ENCODE results near the gene OR5B3.
"Not testable (repeated sequence)": the region's sequence is repeated elsewhere in the genome, so short reads cannot be mapped to it uniquely, and the experiment has no call there.

OR5B3 gene

DNA sequence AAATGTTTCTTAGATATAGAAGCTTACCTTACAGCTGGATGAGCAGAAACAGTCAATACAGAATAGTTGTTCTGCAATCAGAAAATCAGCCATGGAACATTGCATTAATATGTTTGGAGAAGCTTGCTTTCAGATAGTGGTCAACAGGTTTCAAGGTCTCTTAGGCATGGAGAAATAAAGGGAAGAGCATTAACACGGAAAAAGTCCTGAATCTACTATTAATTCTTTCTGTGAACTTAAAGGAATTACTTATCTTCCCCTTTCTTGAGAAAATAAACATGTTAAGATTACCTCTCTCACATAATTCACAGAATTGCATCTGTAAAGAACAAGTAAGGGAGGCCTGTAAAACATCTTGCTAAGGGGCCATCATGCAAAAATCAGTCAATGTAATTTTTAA, at the start of gene OR5B3:
Gene OR5B3, minus strand, starts transcription at position 101 of the 400 bp plus-strand sequence. CDS start 3,465 bp downstream, outside the sequence.
- no peak for DNase-seq
- intact Hi-C loops (cut with DNase I), result no loop called here

DNA sequence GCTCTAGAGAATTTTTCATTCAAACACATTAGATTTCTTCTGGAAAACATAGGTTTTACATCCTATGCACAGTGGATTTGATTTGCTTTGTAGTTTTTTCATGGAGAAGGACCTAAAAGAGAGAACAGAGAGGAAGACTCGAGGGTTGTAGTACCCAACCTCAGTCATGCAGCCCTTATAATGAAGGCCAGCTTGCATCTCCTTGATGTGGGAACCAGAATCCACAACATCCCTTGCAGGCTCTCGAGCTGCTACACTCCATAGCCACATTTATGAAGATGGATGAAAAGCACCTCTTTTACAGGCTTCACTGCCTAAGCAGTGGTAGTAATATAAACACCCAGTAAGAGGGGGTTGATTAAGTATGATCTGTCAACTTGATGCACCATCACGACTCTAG, 44.9 kb upstream of the OR5B3 start:
- intact Hi-C loops (cut with DNase I), result no loop called here
- DNase-seq, result no peak

DNA sequence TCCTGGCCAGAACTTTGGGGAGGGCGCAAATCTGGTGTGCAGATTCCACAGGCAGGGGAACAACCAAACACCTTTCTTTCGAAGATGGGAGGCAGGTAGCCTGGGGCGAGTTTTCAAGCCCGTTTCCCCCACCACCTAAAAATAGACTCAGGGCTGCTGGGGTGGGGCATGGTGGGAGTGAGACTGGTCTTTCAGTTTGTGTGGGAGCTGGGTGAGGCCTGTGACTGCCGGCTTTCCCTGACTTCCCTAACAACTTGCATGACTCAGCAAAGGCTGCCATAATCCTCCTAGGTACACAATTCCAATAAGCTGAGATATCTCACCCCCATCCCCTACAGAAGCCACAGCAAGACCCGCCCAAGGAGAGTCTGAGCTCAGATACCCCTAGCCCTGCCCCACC, 39.6 kb upstream of the OR5B3 start:
- intact Hi-C loops (cut with DNase I), result no loop called here
- no peak for DNase-seq

DNA sequence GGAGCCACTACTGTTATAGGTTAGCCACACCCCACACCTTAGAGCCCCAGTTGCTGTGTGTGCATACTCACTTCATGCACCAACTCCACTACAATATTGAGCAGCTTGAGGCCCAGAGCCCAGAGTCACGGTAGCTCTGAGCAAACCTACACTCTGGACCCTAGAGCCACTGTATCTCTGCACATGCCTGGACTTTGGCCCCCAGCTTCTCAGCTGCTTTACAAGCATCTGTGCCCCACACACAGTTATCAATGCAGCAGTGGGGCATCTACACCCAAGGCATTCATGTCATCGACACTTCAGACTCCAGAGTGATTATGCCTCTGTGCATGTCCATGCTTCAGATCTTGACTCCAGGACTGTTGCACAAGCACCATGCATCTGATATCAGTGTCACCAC, 37.6 kb upstream of the OR5B3 start:
- DNase-seq, result no peak
- intact Hi-C loops (cut with DNase I), result no loop called here

DNA sequence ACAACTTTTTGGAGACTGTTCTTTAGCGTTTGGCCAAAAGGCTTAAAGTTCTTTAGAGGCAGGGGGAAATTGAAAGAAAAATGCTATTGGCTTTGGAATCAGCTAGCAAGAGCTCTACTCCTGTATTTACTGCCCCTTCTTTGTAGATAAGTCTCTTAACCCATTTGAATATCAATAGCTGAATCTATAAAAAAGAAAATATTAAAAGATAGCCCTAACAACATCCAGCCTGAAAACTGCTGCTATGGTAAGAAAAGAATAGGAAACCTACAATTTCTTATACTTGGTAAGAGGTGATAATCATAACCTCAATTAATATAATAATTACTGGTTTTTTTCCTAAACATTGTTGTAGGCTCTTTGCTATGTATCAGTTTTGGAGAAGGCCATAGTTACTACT, 35.5 kb upstream of the OR5B3 start, which contains the start of gene OR5B12:
Gene OR5B12, minus strand, starts transcription at position 101 of the 400 bp plus-strand sequence. CDS start 2,085 bp downstream, outside the sequence.
- intact Hi-C loops (cut with DNase I), result no loop called here
- DNase-seq, result no peak

DNA sequence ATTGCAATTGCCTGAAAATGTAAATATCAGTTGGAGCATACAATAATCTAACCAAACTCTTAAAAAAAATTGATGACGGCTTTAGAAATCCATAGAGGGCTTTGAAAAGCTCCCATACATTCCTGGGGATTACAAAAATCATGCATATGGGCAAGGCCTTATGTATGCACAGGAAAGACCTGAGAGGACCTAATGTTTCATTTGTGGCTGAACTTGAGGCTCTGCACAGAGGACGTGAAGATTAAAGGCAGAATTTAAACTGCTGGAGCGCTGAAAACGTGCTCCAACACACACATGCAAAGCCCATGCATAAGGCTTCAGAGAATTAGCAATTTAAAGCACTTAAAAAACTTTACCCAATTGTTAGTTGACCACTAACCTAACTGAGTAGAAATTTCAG, 31.8 kb upstream of the OR5B3 start:
- intact Hi-C loops (cut with DNase I), result no loop called here
- DNase-seq, result no peak

DNA sequence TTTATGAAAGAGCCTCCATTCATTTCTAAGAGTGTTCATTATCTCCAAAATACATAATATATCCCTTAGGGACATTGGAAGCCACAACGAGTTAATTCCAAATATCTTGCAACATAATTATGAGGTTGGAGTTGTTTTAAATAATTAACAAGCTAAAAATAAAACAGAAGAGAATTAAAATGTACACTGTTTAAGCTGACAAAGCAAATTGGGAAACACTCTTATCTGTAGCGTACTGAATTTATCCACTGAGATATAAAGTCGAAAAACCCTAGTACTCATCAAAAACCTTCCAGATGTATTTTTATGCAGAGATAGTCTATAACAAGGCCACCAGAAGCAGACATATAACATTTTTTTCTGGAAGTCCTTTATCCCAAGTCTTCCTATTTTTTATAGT, 27.5 kb upstream of the OR5B3 start:
- intact Hi-C loops (cut with DNase I), result no loop called here
- DNase-seq, result no peak

DNA sequence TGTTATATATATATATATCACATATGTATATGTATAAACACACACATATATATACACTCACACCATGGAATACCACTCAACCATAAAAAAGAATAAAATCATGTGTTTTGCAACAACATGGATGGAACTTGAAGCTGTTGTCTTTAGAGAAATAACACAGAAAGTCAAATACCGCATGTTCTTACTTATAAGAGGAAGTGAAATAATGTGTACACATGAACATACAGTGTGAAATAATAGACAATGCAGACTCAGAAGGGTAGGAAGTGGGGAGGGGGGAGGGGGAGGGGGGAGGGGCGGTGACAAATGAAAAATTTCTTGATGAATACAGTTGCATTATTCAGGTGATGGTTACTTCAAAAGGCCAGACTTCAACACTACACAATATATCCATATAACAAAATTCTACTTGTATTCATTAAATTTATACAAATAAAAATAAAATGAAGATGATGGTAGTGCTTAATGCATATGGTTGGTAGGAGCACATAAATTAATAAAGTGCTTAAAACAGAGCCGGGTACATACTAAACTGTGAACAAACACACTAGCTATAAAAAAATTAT, 27.0 kb upstream of the OR5B3 start:
- DNase-seq, result no peak
- intact Hi-C loops (cut with DNase I), result no loop called here

DNA sequence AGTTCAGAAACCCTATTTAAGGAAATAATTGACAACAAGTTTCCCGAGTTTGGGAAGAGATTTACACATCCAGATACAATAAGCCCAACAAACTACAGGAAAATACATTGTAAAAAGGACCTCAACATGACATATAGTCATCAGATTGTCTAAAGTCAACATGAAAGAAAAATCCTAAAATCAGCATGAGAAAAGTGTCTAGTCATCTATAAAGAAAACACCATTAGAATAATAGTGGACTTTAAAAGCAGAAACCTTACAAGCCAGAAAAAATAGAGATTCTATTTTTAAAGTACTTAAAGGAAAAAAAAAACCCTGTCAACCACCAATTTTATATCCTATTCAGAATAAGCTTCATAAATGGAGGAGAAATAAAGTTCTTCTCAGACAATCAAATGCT, 22.6 kb upstream of the OR5B3 start:
- intact Hi-C loops (cut with DNase I), result no loop called here
- DNase-seq, result no peak

DNA sequence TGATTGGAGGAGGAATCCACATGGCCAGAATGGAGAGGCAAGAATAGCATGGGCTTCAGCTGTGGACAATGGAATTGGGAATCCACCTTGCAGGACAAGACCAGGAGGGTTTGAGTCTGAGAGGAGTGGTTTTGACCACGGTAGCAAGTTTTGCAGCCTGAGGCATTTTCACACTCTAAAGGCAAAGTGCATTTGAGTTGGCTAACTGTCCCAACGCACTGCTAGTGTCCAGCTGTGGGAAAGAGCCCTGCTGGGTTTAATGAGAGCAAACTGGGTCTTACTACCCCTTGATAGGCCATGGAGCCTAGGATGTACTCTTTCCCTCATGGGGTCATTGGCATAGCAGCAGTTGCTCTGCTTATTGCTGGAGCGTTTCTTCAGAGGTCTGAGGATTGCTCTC, 21.3 kb upstream of the OR5B3 start, which contains the start of gene OR5B2:
Gene OR5B2, minus strand, starts transcription at position 101 of the 400 bp plus-strand sequence. CDS start 4,860 bp downstream, outside the sequence.
- intact Hi-C loops (cut with DNase I), result no loop called here
- no peak for DNase-seq

DNA sequence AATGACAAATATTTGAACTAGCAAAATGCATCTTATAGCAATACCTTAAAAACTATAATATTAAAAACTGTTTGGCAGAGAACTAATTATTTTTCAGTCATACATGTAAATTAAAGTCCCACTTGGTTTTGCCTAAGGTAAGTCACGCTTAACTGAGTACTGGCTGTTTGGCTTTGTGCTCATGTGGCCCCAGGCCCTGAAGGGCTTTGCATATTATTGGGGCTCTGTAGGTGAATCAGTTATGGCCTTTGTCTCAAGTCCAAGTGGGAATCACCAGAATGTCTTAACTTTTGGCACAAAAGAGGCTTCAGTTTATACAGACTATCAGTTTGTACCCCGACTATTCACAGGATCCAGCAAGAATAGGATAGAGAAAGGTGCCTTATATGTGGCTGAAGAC, 7.1 kb downstream of the OR5B3 start:
- intact Hi-C loops (cut with DNase I); DNase-seq: not testable (repeated sequence)

DNA sequence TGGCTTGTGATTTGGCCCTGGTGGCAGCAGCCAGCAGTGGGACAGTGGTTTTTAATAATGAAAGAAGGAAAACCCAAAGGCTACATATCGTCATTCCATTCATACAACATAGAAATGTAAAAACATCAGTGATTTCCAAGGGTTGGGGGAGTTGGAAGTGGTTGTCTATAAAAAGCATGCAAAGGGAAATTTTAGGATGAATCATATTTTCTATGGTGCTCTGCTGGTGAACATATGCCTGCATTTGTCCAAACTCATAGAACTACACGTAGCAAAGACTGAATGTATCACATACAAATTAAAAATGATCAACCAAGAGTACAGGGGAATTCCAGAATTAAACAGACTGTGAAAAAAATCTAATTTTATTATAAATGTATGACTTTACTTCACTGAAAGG, 11.1 kb downstream of the OR5B3 start:
- intact Hi-C loops (cut with DNase I), result no loop called here
- DNase-seq, result no peak

DNA sequence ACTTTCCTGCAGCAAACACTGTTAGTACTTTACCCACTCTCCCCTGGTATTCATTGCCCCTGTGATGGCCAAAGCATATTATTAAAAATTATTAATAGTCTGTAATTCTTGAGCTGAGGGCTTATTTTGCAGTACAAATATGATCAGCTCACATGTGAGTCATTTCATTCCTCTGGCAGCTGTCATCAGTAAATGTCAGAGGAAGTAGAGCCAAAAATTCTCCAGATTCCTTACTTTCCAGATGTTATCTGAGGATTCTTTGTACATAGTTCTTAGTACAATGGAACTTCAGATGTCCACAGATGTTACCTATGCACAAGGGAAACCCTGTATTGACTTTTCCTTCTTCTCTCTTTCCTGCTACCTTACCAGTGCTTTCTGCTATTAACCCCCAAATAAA, 12.5 kb downstream of the OR5B3 start:
- DNase-seq, result no peak
- intact Hi-C loops (cut with DNase I), result no loop called here

DNA sequence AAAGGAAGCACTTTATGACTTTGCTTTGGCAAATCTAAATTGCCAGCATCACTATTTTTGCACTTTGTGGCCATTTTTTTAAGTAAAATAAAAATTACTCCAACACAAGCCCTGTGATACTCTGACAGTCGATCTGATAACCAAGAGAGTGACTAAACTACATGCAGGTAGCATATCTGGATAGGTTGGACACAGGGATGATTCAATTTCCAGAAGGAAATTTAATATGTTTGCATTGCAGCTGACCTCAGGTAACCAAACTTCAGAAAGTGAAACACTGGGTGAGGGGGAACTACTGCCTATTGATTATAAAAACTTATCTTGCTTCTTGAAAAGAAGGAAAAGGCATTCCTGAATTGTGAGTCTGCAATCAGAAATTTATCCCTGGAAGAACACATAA, 13.9 kb downstream of the OR5B3 start:
- DNase-seq, result no peak
- intact Hi-C loops (cut with DNase I), result no loop called here

DNA sequence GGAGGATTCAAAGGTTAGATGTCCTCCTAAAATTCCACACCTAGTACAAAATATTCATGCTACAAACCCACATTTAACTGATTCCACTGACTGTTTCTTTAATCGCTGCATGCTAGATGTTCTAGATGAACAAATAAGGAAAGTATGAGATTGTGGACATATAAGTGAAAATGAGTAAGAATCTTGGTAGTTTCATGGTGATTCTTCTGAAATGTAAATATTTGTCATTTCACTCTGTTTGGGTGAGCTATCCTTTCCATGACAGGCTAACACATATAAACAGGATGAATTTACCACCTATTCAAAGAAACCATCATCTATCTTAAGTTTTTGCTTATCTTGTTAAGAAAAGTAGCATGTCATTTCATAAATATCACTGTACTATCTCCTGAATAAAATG, 14.8 kb downstream of the OR5B3 start:
- no peak for DNase-seq
- intact Hi-C loops (cut with DNase I), result no loop called here

DNA sequence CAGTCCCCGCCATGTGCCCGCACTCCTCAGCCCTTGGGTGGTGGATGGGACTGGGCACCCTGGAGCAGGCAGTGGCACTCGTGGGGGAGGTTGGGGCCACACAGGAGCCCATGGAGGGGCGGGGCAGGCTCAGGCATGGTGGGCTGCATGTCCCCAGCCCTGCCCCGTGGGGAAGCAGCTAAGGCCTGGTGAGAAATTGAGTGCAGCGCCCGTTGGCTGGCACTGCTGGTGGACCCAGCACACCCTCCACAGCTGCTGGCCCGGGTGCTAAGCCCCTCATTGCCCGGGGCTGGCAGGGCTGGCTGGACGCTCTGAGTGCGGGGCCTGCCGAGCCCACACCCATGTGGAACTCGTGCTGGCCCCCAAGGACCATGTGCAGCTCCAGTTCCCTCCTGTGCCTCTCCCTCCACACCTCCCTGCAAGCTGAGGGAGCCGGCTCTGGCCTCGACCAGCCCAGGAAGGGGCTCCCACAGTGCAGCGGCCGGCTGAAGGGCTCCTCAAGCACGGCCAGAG, 16.1 kb downstream of the OR5B3 start:
- intact Hi-C loops (cut with DNase I), result no loop called here
- DNase-seq, result no peak

DNA sequence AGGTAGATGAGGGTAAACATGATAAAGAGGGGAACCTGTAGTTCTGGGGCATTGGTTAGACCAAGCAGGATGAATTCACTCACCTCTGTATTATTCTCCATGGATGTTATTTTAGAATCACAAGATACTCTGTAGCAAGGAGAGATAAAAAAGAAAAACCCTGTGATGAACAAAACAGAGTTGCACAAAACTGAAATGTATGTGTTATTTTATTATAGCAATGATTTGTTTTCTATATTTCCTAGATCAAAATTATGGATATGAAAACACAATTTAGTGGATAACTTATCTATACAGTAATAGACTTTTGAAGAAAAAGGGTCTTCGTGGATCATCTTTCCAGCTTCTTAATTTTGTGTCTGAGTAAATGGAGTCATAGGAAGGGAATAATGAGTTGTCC, 47.7 kb downstream of the OR5B3 start, which contains the start of gene OR5B17:
Gene OR5B17, minus strand, starts transcription at position 101 of the 400 bp plus-strand sequence. Its CDS starts 0 bp downstream, at position 101.
- intact Hi-C loops (cut with DNase I), result no loop called here
- DNase-seq, result no peak

DNA sequence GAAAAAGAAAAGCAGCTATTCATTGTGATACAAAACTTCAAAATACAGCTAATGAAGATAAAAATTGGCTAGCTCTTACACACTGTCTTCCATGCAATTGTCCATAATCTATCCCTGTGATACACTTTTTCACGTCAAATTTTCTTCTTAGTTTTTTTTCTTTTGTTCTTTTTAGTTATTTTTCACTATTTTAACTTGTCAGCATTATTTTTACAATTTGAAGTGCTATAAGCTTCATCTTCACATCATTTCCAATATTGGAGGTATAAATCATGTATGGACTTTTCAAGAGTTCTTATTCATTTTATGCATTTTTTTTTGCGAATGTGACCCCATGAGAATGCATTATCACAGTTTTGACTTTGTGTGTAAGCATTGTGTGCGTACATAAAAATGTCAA, 51.9 kb downstream of the OR5B3 start:
- DNase-seq, result no peak
- intact Hi-C loops (cut with DNase I), result no loop called here

All from head of caudate nucleus (tissue), 42 donors.